ENCODE results near the gene BICDL2. TPM values are rescaled to one million over a fixed set of nuclear protein-coding genes. Genes with fewer than 3 reads are reported as not detected.
"Not testable (repeated sequence)": the region's sequence is repeated elsewhere in the genome, so short reads cannot be mapped to it uniquely, and the experiment has no call there.

The BICDL2 gene
- total RNA-seq, 1 donor from 2014 or later: not detected

GRCh38 chr16:3065069-3065741 lies 28.5 kb upstream of the BICDL2 start, which contains the start of gene IL32:
Gene IL32, plus strand, starts transcription at chr16:3065640. Its CDS starts 172 bp downstream, at chr16:3065812.
- peak; percentile 76 for DNase-seq (ENCODE audit: low read depth, low spot score)

- DNase-seq (ENCODE audit: low read depth, low spot score): no peak
Observed at GRCh38 chr16:3063625-3064386, 27.1 kb upstream of the BICDL2 start.

- no peak for DNase-seq (ENCODE audit: low read depth, low spot score)
Observed at GRCh38 chr16:3062553-3062952, 25.8 kb upstream of the BICDL2 start.

GRCh38 chr16:3060339-3061127 lies 23.8 kb upstream of the BICDL2 start:
- no peak for DNase-seq (ENCODE audit: low read depth, low spot score)

GRCh38 chr16:3059723-3060242 lies 23.0 kb upstream of the BICDL2 start:
- no peak for DNase-seq (ENCODE audit: low read depth, low spot score)

GRCh38 chr16:3059041-3059722 lies 22.4 kb upstream of the BICDL2 start:
- peak; percentile 30 for DNase-seq (ENCODE audit: low read depth, low spot score)

- no peak for DNase-seq (ENCODE audit: low read depth, low spot score)
Observed at GRCh38 chr16:3058139-3059030, 21.6 kb upstream of the BICDL2 start.

- no peak for DNase-seq (ENCODE audit: low read depth, low spot score)
Observed at GRCh38 chr16:3057181-3058138, 20.7 kb upstream of the BICDL2 start.

GRCh38 chr16:3056336-3057180 lies 19.8 kb upstream of the BICDL2 start:
- DNase-seq (ENCODE audit: low read depth, low spot score): no peak

GRCh38 chr16:3055734-3056115 lies 19.0 kb upstream of the BICDL2 start:
- not testable (repeated sequence) for DNase-seq (ENCODE audit: low read depth, low spot score)

GRCh38 chr16:3054965-3055733 lies 18.4 kb upstream of the BICDL2 start:
- no peak for DNase-seq (ENCODE audit: low read depth, low spot score)

- not testable (repeated sequence) for DNase-seq (ENCODE audit: low read depth, low spot score)
Observed at GRCh38 chr16:3053330-3053710, 16.6 kb upstream of the BICDL2 start.

- not testable (repeated sequence) for DNase-seq (ENCODE audit: low read depth, low spot score)
Observed at GRCh38 chr16:3052571-3053329, 16.0 kb upstream of the BICDL2 start.

GRCh38 chr16:3051494-3051893 lies 14.8 kb upstream of the BICDL2 start:
- no peak for DNase-seq (ENCODE audit: low read depth, low spot score)

- no peak for DNase-seq (ENCODE audit: low read depth, low spot score)
Observed at GRCh38 chr16:3051009-3051408, 14.3 kb upstream of the BICDL2 start.

- DNase-seq (ENCODE audit: low read depth, low spot score): no peak
Observed at GRCh38 chr16:3050487-3050886, 13.7 kb upstream of the BICDL2 start.

All from pulmonary artery endothelial cell (primary cell).